ENCODE measurements around the gene KDF1.

KDF1 gene

GRCh38 chr1:26972390-26972789 lies 12.1 kb upstream of the KDF1 start:
- no peaks in the 10 kb centered on the region for H4K20me1 ChIP-seq (ENCODE audit: low read depth, low read length)
- no peak overlapping the region for H2AFZ ChIP-seq (ENCODE audit: low read depth, low read length, severe bottlenecking)
- no peak overlapping the region for H3K4me2 ChIP-seq (ENCODE audit: low read depth, low read length, poor library complexity, severe bottlenecking)
- no peak overlapping the region for H3K9ac ChIP-seq (ENCODE audit: low read length)
- H3K9me3 ChIP-seq (ENCODE audit: insufficient read depth, low read length) = no peaks in the 10 kb centered on the region
- no peaks in the 10 kb centered on the region for H3K36me3 ChIP-seq (ENCODE audit: low read length)
- no peak overlapping the region for H3K27ac ChIP-seq (ENCODE audit: low read depth, low read length)
- no peaks in the 10 kb centered on the region for H3F3A ChIP-seq (ENCODE audit: insufficient read depth)
- no peak overlapping the region for H3K4me3 ChIP-seq (ENCODE audit: insufficient read depth, low read length, poor library complexity, severe bottlenecking)
- no peak for TF ChIP-seq EZH2phosphoT487 (conservative IDR thresholded peaks at IDR 0.05; ENCODE audit: low read length)
- TF ChIP-seq CTCF (IDR thresholded peaks at IDR 0.05; ENCODE audit: insufficient read depth, low read length, poor library complexity, severe bottlenecking) = no peak
- H3K27me3 ChIP-seq (ENCODE audit: low read length) = no peaks in the 10 kb centered on the region
- no peaks in the 10 kb centered on the region for H3K79me2 ChIP-seq (ENCODE audit: insufficient read depth, low read length)
- H3K9me2 ChIP-seq (replicated peaks; ENCODE audit: insufficient read depth, low read length) = no peaks in the 10 kb centered on the region

- Histone ChIP-seq H3K4me2 (ENCODE audit: low read depth, low read length, poor library complexity, severe bottlenecking) (no peak overlapping the region), H3K9me3 (ENCODE audit: insufficient read depth, low read length) (no peaks in the 10 kb centered on the region), H4K20me1 (ENCODE audit: low read depth, low read length) (no peaks in the 10 kb centered on the region), H3K9ac (ENCODE audit: low read length) (no peak overlapping the region), H2AFZ (ENCODE audit: low read depth, low read length, severe bottlenecking) (no peak overlapping the region), H3K36me3 (ENCODE audit: low read length) (no peaks in the 10 kb centered on the region), H3K27me3 (ENCODE audit: low read length) (no peaks in the 10 kb centered on the region), H3F3A (ENCODE audit: insufficient read depth) (no peaks in the 10 kb centered on the region), H3K9me2 (replicated peaks; ENCODE audit: insufficient read depth, low read length) (no peaks in the 10 kb centered on the region), H3K4me3 (ENCODE audit: insufficient read depth, low read length, poor library complexity, severe bottlenecking) (no peak overlapping the region), H3K79me2 (ENCODE audit: insufficient read depth, low read length) (no peaks in the 10 kb centered on the region), H3K27ac (ENCODE audit: low read depth, low read length) (no peak overlapping the region)
- no peak for TF ChIP-seq EZH2phosphoT487 (conservative IDR thresholded peaks at IDR 0.05; ENCODE audit: low read length)
- TF ChIP-seq CTCF (IDR thresholded peaks at IDR 0.05; ENCODE audit: insufficient read depth, low read length, poor library complexity, severe bottlenecking) = no peak
Observed at GRCh38 chr1:26971590-26971989, 11.3 kb upstream of the KDF1 start.

GRCh38 chr1:26970810-26971209 lies 10.5 kb upstream of the KDF1 start:
- Histone ChIP-seq H3K27me3 (ENCODE audit: low read length) (no peaks in the 10 kb centered on the region), H2AFZ (ENCODE audit: low read depth, low read length, severe bottlenecking) (no peak overlapping the region), H3K27ac (ENCODE audit: low read depth, low read length) (no peak overlapping the region), H3K9me3 (ENCODE audit: insufficient read depth, low read length) (no peaks in the 10 kb centered on the region), H4K20me1 (ENCODE audit: low read depth, low read length) (no peaks in the 10 kb centered on the region), H3K9me2 (replicated peaks; ENCODE audit: insufficient read depth, low read length) (no peaks in the 10 kb centered on the region), H3K79me2 (ENCODE audit: insufficient read depth, low read length) (no peaks in the 10 kb centered on the region), H3K9ac (ENCODE audit: low read length) (no peak overlapping the region), H3K4me3 (ENCODE audit: insufficient read depth, low read length, poor library complexity, severe bottlenecking) (no peak overlapping the region), H3K4me2 (ENCODE audit: low read depth, low read length, poor library complexity, severe bottlenecking) (no peak overlapping the region), H3F3A (ENCODE audit: insufficient read depth) (no peaks in the 10 kb centered on the region), H3K36me3 (ENCODE audit: low read length) (no peaks in the 10 kb centered on the region)
- no peak for TF ChIP-seq CTCF (IDR thresholded peaks at IDR 0.05; ENCODE audit: insufficient read depth, low read length, poor library complexity, severe bottlenecking)
- TF ChIP-seq EZH2phosphoT487 (conservative IDR thresholded peaks at IDR 0.05; ENCODE audit: low read length) = no peak
